SW 1271 (cell line): Measurements from ENCODE around the gene ATAD3C.
"Not testable (repeated sequence)": the region's sequence is repeated elsewhere in the genome, so short reads cannot be mapped to it uniquely, and the experiment has no call there.

Source experiments
- DNase-seq, 2 experiments: peaks; one replicate each; lab custom pipeline; 2025; lab: John Stamatoyannopoulos, UW

ATAD3C gene

DNA sequence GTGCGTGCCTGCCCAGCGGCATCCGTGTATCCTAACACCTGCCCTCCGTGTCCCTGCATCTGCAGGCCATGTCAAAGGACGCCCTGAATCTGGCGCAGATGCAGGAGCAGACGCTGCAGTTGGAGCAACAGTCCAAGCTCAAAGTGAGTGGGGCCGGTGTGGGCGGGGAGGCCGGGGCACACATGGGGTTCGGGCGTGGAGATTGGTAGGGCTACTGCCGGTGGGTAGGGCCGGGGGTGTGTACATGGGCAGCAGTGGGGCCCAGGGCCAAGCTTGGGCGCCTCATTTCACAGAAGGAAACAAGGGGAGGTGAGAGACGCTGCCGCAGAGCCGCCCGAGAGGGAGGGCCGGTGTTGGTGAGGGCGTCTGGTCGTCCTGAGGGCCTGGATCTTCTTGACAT, 1.1 kb downstream of the ATAD3C start:
- DNase-seq, result not testable (repeated sequence)

DNA sequence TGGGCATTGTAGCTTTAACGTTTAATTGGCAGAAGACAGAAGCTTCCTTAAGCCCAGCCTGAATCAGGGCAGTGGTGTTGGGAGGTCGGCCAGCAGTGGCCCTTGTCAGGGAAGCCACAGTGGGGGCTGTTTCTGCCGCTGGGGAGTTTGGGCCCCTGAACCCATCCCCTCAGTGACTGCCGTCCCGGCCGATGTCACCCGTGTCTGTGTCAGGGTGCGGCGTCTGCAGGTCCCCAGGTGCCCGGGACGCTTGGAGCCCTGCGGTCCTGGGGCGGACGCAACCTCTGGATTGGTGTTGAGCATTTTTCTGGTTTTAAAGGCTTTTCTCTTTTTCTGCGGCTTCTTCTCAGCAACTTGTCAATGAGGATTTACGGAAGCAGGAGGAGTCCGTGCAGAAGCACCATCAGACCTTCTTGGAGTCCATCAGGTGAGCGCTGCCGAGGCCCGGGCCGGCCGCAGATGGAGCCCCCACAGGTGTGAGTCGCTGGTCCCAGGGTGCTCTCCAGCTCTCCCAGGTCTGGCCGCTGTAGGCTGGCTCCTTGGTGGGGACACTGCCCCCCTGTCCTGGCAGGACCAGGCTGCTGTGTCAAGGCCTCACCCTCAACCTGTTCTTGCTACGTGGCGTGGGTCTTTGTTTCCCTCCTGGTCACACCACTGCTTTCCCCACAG, 2.3 kb downstream of the ATAD3C start:
- no peak for DNase-seq

DNA sequence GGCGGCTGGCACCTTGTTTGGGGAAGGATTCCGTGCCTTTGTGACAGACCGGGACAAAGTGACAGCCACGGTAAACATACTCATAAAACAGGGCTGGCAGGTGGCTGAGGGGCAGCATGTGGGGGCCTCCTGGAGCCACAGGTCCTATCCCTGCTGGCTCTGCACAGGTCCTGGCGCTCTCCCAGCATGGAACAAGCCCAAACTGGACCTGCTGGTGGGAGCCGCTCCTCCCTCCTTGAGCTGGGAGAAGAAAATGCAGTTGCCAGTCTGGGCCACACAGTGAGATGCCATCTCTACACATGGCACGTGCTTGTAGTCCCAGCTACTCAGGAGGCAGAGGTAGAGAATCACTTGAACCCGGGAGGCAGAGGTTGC, 2.9 kb downstream of the ATAD3C start:
- DNase-seq, result not testable (repeated sequence)

DNA sequence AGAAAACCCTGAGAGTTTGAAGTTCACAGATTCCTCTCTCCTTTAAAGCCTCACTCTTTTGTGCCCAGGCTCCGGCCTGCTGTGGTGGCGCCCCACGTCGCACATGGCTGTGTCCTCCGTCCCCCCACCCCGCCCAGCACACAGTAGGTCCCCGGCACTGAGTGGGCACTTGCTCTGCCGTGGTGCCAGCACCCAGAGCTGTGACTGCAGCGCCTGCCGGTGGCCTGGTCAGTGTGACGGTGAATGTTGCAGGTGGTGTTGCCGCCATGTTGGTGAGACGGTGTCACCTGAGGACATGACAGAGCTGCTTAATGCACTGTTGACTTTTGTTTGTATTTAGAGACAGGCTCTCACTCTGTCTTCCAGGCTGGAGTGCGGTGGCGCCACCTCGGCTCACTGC, 3.4 kb downstream of the ATAD3C start:
- DNase-seq, result no peak

DNA sequence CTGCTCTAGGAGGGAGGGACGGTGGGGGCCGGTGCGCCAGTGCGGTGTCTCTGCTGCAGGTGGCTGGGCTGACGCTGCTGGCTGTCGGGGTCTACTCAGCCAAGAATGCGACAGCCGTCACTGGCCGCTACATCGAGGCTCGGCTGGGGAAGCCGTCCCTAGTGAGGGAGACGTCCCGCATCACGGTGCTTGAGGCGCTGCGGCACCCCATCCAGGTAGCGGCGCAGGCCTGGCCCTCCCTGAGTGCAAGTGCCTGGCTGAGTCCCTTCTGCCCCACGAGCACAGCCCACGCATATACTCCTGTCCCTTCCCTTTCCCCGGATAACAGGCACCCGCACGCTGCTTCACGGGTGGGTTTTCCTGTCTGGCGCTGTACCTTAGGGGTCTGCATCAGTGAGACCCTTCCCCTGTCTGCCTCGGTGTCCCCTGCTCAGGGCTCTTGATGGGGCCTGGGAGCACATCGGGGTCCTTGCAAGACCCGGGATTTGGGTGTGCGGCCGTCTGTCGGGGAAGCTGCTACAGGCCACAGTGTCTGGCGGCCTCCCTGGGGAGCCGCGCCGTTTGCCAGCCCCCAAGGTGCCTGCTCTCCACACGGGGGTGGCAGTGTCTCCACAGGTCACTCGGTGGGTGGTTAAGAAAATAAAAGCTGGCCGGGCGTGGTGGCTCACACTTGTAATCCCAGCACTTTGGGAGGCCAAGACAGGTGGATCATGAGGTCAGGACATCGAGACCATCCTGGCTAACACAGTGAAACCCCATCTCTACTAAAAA, 5.0 kb downstream of the ATAD3C start:
- not testable (repeated sequence) for DNase-seq

DNA sequence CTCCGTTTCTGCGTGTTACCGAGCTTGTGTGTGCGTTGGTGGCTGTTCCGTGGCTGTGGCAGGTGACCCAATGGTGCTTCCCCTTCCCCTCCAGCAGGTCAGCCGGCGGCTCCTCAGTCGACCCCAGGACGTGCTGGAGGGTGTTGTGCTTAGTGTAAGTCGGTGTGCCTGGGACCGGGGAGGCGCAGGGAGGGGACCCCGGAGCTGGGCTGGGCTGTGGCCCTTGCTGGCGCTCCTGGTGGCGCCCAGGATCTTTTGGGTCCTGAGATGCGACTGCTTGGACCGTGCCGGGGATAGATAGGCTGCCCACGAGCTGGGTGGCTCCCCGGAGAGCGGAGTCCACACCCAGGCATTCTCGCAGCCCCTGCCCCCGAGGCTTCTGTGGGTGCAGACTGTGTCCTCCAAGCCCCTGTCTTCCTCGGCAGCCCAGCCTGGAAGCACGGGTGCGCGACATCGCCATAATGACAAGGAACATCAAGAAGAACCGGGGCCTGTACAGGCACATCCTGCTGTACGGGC, 5.9 kb downstream of the ATAD3C start:
- DNase-seq, result no peak

DNA sequence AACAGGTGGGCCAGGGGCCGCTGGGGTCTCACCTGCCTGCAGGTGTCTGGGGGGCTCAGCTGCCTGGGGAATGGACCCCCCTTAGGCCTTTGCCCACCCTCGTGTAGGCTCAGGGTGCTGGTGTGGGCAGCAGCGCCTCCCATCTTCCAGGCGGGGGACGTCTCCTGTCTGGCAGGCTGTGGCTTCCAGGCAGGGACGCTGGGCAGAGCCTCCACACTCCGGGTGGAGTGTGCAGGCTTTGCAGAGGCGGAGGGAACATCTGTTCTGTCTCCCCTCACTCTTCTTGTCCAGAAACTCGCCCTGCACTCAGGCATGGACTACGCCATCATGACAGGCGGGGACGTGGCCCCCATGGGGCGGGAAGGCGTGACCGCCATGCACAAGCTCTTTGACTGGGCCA, 6.4 kb downstream of the ATAD3C start:
- DNase-seq, result not testable (repeated sequence)

DNA sequence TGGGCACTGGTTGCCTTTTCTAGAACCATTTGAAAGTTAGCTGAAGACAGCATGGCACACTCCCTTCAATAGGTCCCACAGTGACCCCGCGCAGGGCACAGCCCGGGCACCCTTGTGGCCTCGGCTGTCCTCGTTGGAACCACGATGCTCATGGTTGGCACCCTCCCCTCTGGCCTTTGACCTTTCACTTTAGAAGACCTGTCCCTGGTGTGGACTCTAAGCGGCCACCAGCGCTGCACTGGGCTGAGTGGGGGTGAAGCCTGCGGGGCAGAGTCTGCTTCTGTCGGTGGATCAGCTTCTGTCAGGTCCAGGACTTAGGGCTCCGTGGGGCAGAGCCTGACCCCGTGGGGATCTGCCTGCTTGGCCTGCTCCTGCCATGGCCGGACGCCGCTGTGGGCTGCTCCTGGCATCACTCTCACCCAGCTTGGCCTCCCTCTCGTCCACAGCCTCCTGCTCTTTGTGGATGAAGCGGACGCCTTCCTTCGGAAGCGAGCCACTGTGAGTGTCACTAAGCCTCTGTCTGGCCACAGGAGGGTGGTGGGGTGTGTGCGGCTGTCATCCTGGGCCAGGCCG, 7.3 kb downstream of the ATAD3C start:
- not testable (repeated sequence) for DNase-seq

DNA sequence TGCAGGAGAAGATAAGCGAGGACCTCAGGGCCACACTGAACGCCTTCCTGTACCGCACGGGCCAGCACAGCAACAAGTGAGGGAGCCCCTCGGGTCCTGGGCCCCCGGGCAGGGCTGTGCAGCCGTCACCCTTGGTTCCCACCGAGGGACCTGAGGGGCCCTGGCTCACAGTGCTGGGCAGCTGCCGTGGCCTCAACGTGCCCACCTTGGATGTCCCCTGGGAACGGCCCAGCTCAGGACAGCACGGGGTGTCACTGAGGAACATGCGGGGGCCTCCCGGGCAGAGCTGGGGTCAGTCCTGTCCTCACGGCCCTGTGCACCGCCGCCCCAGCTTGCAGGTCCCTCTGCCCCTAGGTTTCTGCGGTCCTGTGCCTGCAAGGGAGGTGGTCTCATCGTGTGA, 9.7 kb downstream of the ATAD3C start:
- not testable (repeated sequence) for DNase-seq

DNA sequence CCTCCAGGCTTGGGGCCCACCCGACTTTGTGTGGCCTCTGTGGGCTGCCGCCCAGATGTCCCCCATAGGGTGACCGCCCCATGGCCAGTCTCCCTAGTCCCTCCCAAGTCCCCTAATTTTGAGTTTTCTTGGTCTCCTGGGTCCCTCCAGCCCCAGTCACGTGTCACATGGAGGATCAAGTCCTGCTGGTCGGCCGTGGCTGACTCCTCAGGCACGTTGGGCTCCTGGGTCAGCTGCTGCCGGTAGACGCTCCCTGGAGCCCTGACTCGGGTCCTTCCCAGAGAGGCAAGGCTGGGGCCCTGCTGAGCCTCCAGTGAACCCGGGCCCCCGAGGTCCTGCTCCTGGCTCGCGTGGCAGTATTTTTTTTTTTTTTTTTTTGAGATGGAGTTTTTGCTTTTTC, 10.2 kb downstream of the ATAD3C start:
- not testable (repeated sequence) for DNase-seq

DNA sequence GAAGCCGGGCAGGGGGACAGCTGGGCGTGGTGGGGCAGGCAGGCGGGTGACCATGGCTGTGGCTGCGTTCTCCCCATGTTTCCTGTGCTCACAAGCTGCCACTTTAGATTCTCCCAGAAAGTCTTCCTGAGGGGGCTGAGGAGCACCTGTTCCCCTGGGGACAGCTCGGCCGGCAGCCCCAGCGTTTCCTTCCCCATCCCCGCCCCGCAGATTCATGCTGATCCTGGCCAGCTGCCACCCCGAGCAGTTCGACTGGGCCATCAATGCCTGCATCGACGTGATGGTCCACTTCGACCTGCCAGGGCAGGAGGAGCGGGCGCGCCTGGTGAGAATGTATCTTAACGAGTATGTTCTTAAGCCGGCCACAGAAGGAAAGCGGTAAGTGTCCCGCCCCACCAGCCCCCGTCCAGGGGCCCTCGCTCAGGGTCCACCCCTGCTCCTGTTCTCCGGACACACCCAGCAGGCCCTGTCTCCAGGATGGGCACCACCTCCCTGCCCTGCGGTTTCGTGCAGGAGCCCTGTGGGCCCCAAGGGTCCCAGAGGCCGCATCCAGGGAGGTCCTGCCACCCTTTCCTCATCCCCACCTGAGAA, 11.1 kb downstream of the ATAD3C start:
- no peak for DNase-seq

DNA sequence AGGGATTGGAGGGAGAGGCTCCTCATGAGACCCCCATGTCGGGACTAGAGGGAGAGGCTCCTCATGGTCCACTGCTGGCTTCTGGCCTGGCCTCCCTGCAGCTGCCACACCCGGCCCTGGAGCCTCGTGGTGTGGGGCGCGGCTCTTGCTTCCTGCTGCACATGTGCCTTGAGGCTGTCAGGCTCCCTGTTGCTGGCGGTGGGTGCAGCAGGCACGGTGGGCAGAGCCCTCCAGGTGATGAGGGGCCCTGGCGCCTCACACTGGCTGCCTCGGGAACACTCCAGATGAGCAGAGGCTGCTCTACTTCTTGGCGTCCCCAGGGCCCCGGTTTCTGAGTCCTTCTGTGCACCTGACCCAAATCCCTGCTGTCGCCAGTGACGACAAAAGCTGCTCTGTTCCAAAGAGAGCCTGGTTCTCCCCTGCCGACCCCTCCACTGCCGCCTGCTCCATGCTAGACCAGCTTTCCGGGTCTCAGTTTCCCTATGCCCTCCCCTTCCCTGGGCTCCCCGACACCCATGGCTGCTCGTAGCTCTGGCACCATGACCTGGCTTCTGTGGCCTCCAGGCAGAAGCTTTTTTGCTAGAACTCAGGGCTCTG, 12.3 kb downstream of the ATAD3C start:
- no peak for DNase-seq

DNA sequence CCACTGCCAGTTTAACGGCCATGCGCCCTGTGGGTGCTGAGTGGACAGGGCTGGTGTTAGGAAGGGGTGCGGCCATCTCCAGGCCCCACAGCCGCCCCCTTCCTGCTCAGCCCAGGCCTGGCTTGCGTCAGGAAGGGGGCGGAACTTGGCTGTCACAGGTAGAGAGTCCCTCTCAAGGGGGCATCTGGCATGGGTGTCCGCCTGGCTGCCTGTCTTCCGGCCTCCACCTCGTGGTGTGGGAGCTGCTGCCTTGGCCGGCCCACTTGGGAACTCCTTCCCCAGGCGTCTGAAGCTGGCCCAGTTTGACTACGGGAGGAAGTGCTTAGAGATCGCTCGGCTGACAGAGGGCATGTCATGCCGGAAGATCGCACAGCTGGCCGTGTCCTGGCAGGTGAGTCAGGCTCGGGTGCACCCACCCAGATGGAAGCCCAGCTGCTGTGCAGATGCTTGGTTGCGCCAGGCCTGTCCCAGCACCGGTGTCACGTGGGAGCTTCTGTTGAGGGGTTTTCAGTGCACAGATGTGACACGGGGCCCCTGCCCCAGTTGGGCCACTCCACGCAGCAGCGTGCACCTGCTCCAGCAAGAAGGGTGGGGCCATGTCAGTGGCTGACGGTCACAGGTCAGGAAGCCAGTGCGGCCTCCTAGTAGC, 13.0 kb downstream of the ATAD3C start:
- no peak for DNase-seq

DNA sequence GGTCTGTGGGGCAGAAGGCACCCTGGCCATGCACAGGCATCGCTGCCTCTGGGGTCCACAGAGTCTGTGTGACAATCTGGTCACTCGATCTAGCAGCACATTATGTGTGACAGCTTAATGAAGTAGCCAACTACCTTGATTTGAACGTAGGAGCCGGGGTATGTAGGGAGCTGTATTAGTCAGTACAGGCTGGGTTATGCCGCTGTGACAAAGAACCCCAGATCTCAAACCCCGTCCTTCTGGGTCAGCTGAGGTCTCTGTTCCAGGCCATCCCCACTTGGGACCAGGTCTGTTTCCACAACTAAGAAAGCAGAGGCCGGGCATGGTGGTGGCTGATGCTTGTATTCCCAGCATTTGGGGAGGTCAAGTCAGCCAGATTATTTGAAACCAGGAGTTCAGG, 13.8 kb downstream of the ATAD3C start:
- no peak for DNase-seq

DNA sequence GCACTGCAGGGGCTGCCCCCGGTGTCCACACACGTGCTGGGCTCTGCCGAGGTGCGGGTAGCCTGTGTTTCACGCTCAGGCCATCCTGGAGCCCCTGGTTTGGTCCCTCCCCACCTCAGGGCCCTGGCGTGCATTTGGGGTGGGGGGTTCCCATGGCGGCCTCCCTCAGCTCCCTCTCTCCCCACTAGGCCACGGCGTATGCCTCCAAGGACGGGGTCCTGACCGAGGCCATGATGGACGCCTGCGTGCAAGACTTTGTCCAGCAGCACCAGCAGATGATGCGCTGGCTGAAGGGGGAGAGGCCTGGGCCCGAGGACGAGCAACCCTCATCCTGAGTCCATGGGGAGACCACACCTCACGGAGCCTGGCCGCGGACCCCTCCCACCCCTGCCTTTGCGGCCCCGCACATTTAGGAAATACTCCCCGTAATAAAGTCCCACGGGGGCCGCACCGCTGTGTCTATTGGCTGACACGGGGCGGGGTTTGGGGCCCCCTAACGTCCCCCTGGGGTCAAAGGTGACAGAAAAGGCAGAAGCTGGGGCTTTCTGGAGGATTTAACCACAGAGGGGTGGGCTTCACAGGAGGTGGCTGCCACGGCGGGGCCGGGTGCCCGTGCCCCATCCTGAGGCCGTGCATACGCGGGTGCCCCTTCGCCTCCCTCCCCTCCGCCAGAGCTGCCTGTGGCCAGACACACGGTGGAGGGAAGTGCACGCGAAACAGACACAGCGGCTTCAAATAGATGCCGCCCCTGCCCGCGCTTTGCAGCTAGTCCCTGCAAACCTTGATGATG, 18.9 kb downstream of the ATAD3C start:
- not testable (repeated sequence) for DNase-seq

DNA sequence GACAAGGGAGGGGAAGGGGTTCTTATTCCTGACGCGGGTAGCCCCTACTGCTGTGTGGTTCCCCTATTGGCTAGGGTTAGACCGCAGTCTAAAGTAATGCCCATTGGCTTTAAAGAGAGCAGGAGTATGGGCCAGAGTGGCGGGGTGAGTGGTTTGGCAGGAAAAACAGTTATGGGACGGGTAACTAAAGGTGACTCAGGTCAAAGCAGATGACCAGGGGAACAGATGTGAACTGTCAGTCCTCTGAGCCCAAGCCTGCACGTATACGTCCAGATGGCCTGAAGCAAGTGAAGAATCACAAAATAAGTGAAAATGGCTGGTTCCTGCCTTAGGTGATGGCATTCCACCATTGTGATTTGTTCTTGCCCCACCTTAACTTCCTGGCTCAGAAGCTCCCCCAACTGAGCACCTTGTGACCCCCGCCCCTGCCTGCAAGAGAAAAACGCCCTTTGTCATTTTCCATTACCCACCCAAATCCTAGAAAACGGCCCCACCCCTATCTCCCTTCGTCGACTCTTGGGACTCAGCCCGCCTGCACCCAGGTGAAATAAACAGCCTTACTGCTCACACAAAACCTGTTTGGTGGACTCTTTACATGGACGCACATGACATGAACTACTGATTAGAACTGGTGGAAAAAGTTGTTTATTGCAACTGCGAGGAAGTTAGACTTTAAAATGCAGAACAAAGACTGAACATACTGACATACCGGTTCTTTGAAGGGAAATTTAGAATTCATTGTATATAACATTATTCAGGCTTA, 21.3 kb downstream of the ATAD3C start:
- DNase-seq, result no peak

DNA sequence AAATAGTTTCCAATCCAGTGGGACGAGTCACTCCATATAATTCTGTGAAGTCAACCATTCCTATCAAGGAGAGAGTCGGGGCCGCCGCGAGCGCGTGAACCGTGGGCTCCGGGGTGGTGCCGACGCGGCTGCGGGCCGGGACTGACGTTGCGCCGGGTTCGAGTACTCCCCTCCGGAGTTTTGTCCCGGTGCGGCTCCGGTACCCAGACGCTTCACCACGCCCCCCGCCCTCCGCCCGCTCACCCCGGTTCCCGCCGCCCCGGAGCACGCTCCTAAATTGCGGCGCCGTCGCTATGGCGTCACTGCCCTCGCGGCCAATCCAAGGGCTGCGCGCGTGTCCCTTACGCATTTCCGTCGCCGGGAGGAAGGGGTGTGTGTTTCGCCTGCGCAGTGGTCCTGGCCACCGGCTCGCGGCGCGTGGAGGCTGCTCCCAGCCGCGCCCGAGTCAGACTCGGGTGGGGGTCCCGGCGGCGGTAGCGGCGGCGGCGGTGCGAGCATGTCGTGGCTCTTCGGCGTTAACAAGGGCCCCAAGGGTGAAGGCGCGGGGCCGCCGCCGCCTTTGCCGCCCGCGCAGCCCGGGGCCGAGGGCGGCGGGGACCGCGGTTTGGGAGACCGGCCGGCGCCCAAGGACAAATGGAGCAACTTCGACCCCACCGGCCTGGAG, 22.0 kb downstream of the ATAD3C start, which contains the start of gene ATAD3B:
Gene ATAD3B (plus strand): TSS at position 377 of the 664 bp plus-strand sequence. CDS start 120 bp downstream, at position 497.
- DNase-seq, result peak; percentile 59 to 84

DNA sequence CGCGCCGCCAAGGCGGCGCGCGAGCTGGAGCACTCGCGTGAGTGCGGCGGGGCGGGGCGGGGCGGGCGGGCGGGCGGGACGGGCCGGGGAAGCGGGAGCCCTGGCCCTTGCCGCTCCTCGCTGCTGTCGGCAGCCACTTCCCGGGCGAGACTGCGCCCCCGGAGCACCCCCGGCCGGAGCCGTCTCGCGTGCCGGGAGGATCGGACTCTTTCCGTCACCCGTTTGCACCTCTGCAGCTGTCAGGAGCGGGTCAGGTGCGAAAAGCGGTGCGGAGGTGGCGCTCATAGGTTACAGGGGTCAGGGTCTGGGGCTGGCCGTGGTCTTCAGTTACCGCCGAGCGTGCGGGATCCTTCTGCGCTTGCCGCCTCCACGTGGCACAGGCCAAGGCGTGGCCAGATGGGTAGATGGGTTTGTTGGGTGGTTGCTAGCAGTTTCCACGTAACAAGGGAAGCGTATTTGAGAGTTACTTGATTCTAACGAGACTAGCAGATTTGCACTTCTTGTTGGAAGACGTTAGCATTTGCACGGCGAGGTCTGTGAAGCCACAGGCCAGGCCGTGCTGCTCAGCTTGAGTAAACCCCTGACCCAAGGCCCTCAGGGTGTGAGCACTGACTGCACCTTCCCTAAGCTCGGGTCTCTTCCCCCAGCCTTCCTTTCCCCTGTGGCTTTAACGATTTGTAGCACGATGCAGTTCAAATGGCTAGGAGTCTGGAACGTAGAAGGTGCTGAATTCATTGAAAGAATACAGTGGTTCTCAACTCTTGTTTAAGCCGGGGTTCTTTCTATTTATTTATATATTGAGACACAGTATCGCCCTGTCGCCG, 22.8 kb downstream of the ATAD3C start:
- DNase-seq, result not testable (repeated sequence)

DNA sequence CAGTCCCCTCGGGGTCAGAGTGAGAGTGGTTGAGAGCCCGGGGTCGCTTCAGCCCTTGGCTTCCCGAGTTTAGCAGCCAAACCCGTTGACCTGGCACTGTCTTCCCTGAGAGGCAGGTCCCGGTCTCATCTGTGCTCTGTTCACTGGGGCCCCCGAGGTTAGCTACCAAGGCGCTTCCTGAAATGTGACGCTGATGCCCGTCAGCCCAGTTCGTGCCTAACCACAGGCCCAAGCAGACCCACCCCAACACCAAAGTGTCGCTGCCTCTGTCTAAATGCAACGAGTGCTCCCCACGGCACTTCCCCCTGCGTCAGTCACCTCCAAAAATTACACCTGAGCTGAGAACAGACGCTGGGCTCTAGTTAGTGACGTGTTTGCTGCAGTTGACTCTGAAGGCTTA, 26.5 kb downstream of the ATAD3C start:
- not testable (repeated sequence) for DNase-seq
